CD14-positive monocyte (primary cell): ENCODE data around the gene NID2. TPM values are rescaled to one million over a fixed set of nuclear protein-coding genes. Genes with fewer than 3 reads are reported as not detected.

ENCODE experiments used
- DNase-seq, 3 donors: peaks; one replicate each; pipeline ENCODE4 v3.0.0-alpha.2; 2011 to 2022
- H2AFZ ChIP-seq: 2 replicates; pipeline ENCODE4 v1.6.0; 2012; ENCODE audit warnings: mild to moderate bottlenecking, low read depth, low read length, inconsistent platforms; ENCODE audit not compliant: insufficient read depth, poor library complexity, severe bottlenecking
- H3K27ac ChIP-seq, 2 donors: 1 replicate in 1 of 2; 2 replicates in 1 of 2; pipeline ENCODE4 v1.5.1; 2012 to 2013; ENCODE audit warnings: low read length in 2 of 2, control low read depth in 1 of 2, inconsistent platforms in 1 of 2, low read depth in 1 of 2, mild to moderate bottlenecking in 1 of 2
- H3K27me3 ChIP-seq, 2 donors: one replicate each; pipeline versions ENCODE4 v1.6.0 to v1.6.1; 2011 to 2013; ENCODE audit warnings: low read length in 2 of 2; ENCODE audit not compliant: control insufficient read depth in 2 of 2, insufficient read depth in 2 of 2
- H3K36me3 ChIP-seq, 2 donors: replicated peaks in 1 of 2; 1 replicate in 1 of 2; 2 replicates in 1 of 2; pipeline versions ENCODE4 v1.5.1 to v1.6.1; 2012 to 2013; ENCODE audit warnings: low read length in 2 of 2, control low read depth in 1 of 2, inconsistent platforms in 1 of 2, mild to moderate bottlenecking in 1 of 2; ENCODE audit not compliant: insufficient read depth in 2 of 2, control insufficient read depth in 1 of 2
- H3K4me1 ChIP-seq, 2 donors: 1 replicate in 1 of 2; 2 replicates in 1 of 2; pipeline versions ENCODE4 v1.5.1 to v1.6.1; 2012 to 2013; ENCODE audit warnings: low read length in 2 of 2, control low read depth in 1 of 2, inconsistent platforms in 1 of 2, mild to moderate bottlenecking in 1 of 2, moderate library complexity in 1 of 2; ENCODE audit not compliant: insufficient read depth in 2 of 2, control insufficient read depth in 1 of 2
- H3K4me2 ChIP-seq: replicated peaks from 2 replicates; pipeline ENCODE3; 2012; ENCODE audit warnings: low read length, moderate library complexity, mild to moderate bottlenecking; ENCODE audit not compliant: poor library complexity, severe bottlenecking; ENCODE audit errors: extremely low read depth
- H3K4me3 ChIP-seq, 3 experiments: fragments of 200-600 bp in 1 of 3; sonication (generic) in 1 of 3; replicated peaks in 1 of 3; 1 replicate in 2 of 3; 2 replicates in 1 of 3; pipeline ENCODE4 v1.5.1; 2011 to 2013; ENCODE audit warnings: low read length in 3 of 3, mild to moderate bottlenecking in 3 of 3, control low read depth in 2 of 3, low read depth in 2 of 3, inconsistent platforms in 1 of 3, moderate library complexity in 1 of 3
- H3K79me2 ChIP-seq: 2 replicates; pipeline ENCODE4 v1.6.0; 2012; ENCODE audit warnings: mild to moderate bottlenecking, control low read depth, inconsistent platforms, low read length, moderate library complexity; ENCODE audit not compliant: insufficient read depth
- H3K9ac ChIP-seq: 2 replicates; pipeline ENCODE4 v1.6.0; 2017; ENCODE audit warnings: low read length, mild to moderate bottlenecking; ENCODE audit not compliant: insufficient read depth, poor library complexity, severe bottlenecking
- H3K9me3 ChIP-seq, 2 donors: replicated peaks in 1 of 2; 1 replicate in 1 of 2; 2 replicates in 1 of 2; pipeline versions ENCODE4 v1.5.1 to v1.6.1; 2012 to 2013; ENCODE audit warnings: low read length in 2 of 2, control low read depth in 1 of 2; ENCODE audit not compliant: control insufficient read depth in 1 of 2, insufficient read depth in 1 of 2
- H4K20me1 ChIP-seq: 2 replicates; pipeline ENCODE4 v1.6.0; 2012; ENCODE audit warnings: mild to moderate bottlenecking, low read length, control low read depth, moderate library complexity; ENCODE audit not compliant: insufficient read depth
- H3K27ac Mint-ChIP-seq, 7 donors: one replicate each; pipeline ENCODE4 v1.8.0; 2020; ENCODE audit warnings: mild to moderate bottlenecking in 7 of 7, mixed read lengths in 7 of 7, moderate library complexity in 6 of 7, inconsistent platforms in 2 of 7
- H3K27me3 Mint-ChIP-seq, 3 donors: one replicate each; pipeline ENCODE4 v1.8.0; 2021 to 2022; ENCODE audit warnings: low read depth in 3 of 3, mild to moderate bottlenecking in 3 of 3, mixed read lengths in 3 of 3, moderate library complexity in 3 of 3, inconsistent platforms in 1 of 3
- H3K36me3 Mint-ChIP-seq, 2 donors: one replicate each; pipeline ENCODE4 v1.8.0; 2020; ENCODE audit warnings: mixed read lengths in 2 of 2, inconsistent platforms in 1 of 2, mild to moderate bottlenecking in 1 of 2
- H3K4me1 Mint-ChIP-seq: one replicate; pipeline ENCODE4 v1.8.0; 2020; ENCODE audit warnings: mild to moderate bottlenecking, mixed read lengths
- H3K4me3 Mint-ChIP-seq, 2 donors: one replicate each; pipeline ENCODE4 v1.8.0; 2020; ENCODE audit warnings: mild to moderate bottlenecking in 2 of 2, mixed read lengths in 2 of 2, moderate library complexity in 1 of 2
- H3K9me3 Mint-ChIP-seq, 7 donors: one replicate each; pipeline ENCODE4 v1.8.0; 2020 to 2022; ENCODE audit warnings: mixed read lengths in 7 of 7, mild to moderate bottlenecking in 6 of 7, moderate library complexity in 6 of 7, inconsistent platforms in 2 of 7
- WGBS: methylation state at CpG from one replicate; pipeline ENCODE4 v1.1.5; 2013; ENCODE audit warnings: missing lambda C conversion rate; ENCODE audit not compliant: insufficient coverage; 5-methylcytosine and 5-hydroxymethylcytosine counted together
- intact Hi-C, 2 donors: fragments of 100-400 bp; cut with micrococcal nuclease; formaldehyde crosslinking; loops; one replicate each; pipeline versions ENCODE4 v1.15.0 to v1.15.1; 2023
- polyA plus RNA-seq, 3 donors: library from polyadenylated mRNA; depleted of rRNA in 1 of 3; unstranded in 2 of 3; stranded (reverse) in 1 of 3; fragments of 300-500 nt in 2 of 3; fragments of >200 nt in 1 of 3; fragmentation: Illumina TruSeq in 2 of 3; gene quantifications; 1 replicate in 2 of 3; 2 replicates in 1 of 3; pipeline ENCODE4 v1.2.3, GENCODE V29; 2012 to 2021
- TF ChIP-seq, protein P1 (sequence below): fragments of 200-600 bp; IDR thresholded peaks from one replicate; pipeline ENCODE4 v1.8.0; 2022; ENCODE audit warnings: antibody characterized with exemption, mild to moderate bottlenecking

The NID2 gene
- polyA plus RNA-seq, 3 donors, result not detected

GRCh38 chr14:52086711-52087110 is 17.9 kb upstream of the NID2 start:
- Histone ChIP-seq H3K4me3 (no peak overlapping the region), H3K4me2 (no peak overlapping the region), H3K79me2 (no peaks in the 10 kb centered on the region), H3K9ac (no peak overlapping the region), H2AFZ (no peak overlapping the region), H3K9me3 (no peaks in the 10 kb centered on the region), H3K27ac (no peak overlapping the region), H3K36me3 (no peaks in the 10 kb centered on the region), H3K4me1 (no peaks in the 10 kb centered on the region), H4K20me1 (no peaks in the 10 kb centered on the region), H3K27me3 (no peaks in the 10 kb centered on the region)
- TF ChIP-seq, protein P1, sequence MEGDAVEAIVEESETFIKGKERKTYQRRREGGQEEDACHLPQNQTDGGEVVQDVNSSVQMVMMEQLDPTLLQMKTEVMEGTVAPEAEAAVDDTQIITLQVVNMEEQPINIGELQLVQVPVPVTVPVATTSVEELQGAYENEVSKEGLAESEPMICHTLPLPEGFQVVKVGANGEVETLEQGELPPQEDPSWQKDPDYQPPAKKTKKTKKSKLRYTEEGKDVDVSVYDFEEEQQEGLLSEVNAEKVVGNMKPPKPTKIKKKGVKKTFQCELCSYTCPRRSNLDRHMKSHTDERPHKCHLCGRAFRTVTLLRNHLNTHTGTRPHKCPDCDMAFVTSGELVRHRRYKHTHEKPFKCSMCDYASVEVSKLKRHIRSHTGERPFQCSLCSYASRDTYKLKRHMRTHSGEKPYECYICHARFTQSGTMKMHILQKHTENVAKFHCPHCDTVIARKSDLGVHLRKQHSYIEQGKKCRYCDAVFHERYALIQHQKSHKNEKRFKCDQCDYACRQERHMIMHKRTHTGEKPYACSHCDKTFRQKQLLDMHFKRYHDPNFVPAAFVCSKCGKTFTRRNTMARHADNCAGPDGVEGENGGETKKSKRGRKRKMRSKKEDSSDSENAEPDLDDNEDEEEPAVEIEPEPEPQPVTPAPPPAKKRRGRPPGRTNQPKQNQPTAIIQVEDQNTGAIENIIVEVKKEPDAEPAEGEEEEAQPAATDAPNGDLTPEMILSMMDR, result no peak
- H3K27me3 Mint-ChIP-seq, result peaks cover 2% of the 10 kb centered on the region in 3 donors
- intact Hi-C loops, result no loop called here
- no peak for DNase-seq
- peaks cover 0 to 9% (median 2%) of the 10 kb centered on the region in 7 donors for H3K9me3 Mint-ChIP-seq
- H3K27ac Mint-ChIP-seq, result no peak overlapping the region
- no peaks in the 10 kb centered on the region for H3K36me3 Mint-ChIP-seq
- H3K4me1 Mint-ChIP-seq, result no peaks in the 10 kb centered on the region
- 83% methylated on average over 1 of the region's 4 CpGs for whole genome bisulfite sequencing
- no peak overlapping the region for H3K4me3 Mint-ChIP-seq

- Histone ChIP-seq H3K27me3 (peaks cover 0 to 2% of the 10 kb centered on the region in 2 donors), H3K27ac (no peak overlapping the region), H3K9ac (no peak overlapping the region), H3K79me2 (no peaks in the 10 kb centered on the region), H3K36me3 (no peaks in the 10 kb centered on the region), H2AFZ (no peak overlapping the region), H3K4me2 (no peak overlapping the region), H3K4me3 (no peak overlapping the region), H3K4me1 (no peaks in the 10 kb centered on the region), H4K20me1 (no peaks in the 10 kb centered on the region), H3K9me3 (no peaks in the 10 kb centered on the region)
- H3K4me1 Mint-ChIP-seq, result no peaks in the 10 kb centered on the region
- H3K27ac Mint-ChIP-seq, result no peak overlapping the region
- intact Hi-C loops, result no loop called here
- no peak overlapping the region for H3K4me3 Mint-ChIP-seq
- H3K9me3 Mint-ChIP-seq, result peaks cover 0 to 6% (median 0%) of the 10 kb centered on the region in 7 donors
- H3K27me3 Mint-ChIP-seq, result peaks cover 2 to 3% (median 2%) of the 10 kb centered on the region in 3 donors
- no peaks in the 10 kb centered on the region for H3K36me3 Mint-ChIP-seq
- DNase-seq, result no peak
- TF ChIP-seq, protein P1, result no peak
Observed at GRCh38 chr14:52082903-52083302, 14.0 kb upstream of the NID2 start.
